ENCODE measurements around the gene ERC2.

ERC2 gene

GRCh38 chr3:55789516-55789915, 678.8 kb downstream of the ERC2 start:
- no peak for TF ChIP-seq CTCF (IDR thresholded peaks at IDR 0.05; ENCODE audit: low read depth, low read length, missing control alignments)
- H3K4me3 ChIP-seq (replicated peaks; ENCODE audit: low read depth, low read length) = no peak overlapping the region
- DNase-seq (ENCODE audit: extremely low read depth, low read depth) = no peak

GRCh38 chr3:55782807-55783206, 685.5 kb downstream of the ERC2 start:
- no peak for DNase-seq (ENCODE audit: extremely low read depth, low read depth)
- TF ChIP-seq CTCF (IDR thresholded peaks at IDR 0.05; ENCODE audit: low read depth, low read length, missing control alignments) = no peak
- no peak overlapping the region for H3K4me3 ChIP-seq (replicated peaks; ENCODE audit: low read depth, low read length)

- TF ChIP-seq CTCF (IDR thresholded peaks at IDR 0.05; ENCODE audit: low read depth, low read length, missing control alignments) = no peak
- no peak overlapping the region for H3K4me3 ChIP-seq (replicated peaks; ENCODE audit: low read depth, low read length)
- no peak for DNase-seq (ENCODE audit: extremely low read depth, low read depth)
Measured at GRCh38 chr3:55782351-55782750, 685.9 kb downstream of the ERC2 start.

- no peak overlapping the region for H3K4me3 ChIP-seq (replicated peaks; ENCODE audit: low read depth, low read length)
- no peak for DNase-seq (ENCODE audit: extremely low read depth, low read depth)
- TF ChIP-seq CTCF (IDR thresholded peaks at IDR 0.05; ENCODE audit: low read depth, low read length, missing control alignments) = no peak
Measured at GRCh38 chr3:55780913-55781312, 687.4 kb downstream of the ERC2 start.

GRCh38 chr3:55779543-55779942, 688.7 kb downstream of the ERC2 start:
- no peak overlapping the region for H3K4me3 ChIP-seq (replicated peaks; ENCODE audit: low read depth, low read length)
- DNase-seq (ENCODE audit: extremely low read depth, low read depth) = no peak
- TF ChIP-seq CTCF (IDR thresholded peaks at IDR 0.05; ENCODE audit: low read depth, low read length, missing control alignments) = no peak

GRCh38 chr3:55775366-55776154, 692.7 kb downstream of the ERC2 start:
- H3K4me3 ChIP-seq (replicated peaks; ENCODE audit: low read depth, low read length) = no peak overlapping the region
- TF ChIP-seq CTCF (IDR thresholded peaks at IDR 0.05; ENCODE audit: low read depth, low read length, missing control alignments) = no peak
- DNase-seq (ENCODE audit: extremely low read depth, low read depth) = no peak

GRCh38 chr3:55774856-55775255, 693.4 kb downstream of the ERC2 start:
- TF ChIP-seq CTCF (IDR thresholded peaks at IDR 0.05; ENCODE audit: low read depth, low read length, missing control alignments) = no peak
- H3K4me3 ChIP-seq (replicated peaks; ENCODE audit: low read depth, low read length) = no peak overlapping the region
- no peak for DNase-seq (ENCODE audit: extremely low read depth, low read depth)
